Occipital lobe (tissue), 2 donors: Measurements from ENCODE around the gene ENKUR. TPM values are rescaled to one million over a fixed set of nuclear protein-coding genes. Genes with fewer than 3 reads are reported as not detected.
"Not testable (repeated sequence)": the region's sequence is repeated elsewhere in the genome, so short reads cannot be mapped to it uniquely, and the experiment has no call there.

Experiments
- DNase-seq: peaks from one replicate; lab custom pipeline; 2025; lab: John Stamatoyannopoulos, UW
- total RNA-seq: library from RNA; depleted of rRNA; stranded (reverse); fragments of >200 nt; gene quantifications from one replicate; pipeline ENCODE4 v1.2.3, GENCODE V29; 2014

Gene ENKUR
- total RNA-seq, 1 donor from 2014 or later, result 5.0 TPM

DNA sequence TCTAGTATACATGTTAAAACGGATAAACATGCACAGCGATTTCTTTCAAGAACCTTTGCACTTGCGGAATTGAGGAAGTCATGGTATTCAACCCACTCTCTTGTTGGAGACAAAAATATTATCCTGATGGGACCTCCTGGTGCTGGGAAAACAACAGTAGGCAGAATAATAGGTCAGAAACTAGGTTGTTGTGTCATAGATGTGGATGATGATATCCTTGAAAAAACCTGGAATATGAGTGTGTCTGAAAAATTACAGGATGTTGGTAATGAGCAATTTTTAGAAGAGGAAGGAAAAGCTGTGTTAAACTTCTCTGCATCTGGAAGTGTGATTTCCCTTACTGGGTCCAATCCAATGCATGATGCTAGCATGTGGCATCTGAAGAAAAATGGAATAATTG lies 7.3 kb upstream of the ENKUR start:
- no peak for DNase-seq

DNA sequence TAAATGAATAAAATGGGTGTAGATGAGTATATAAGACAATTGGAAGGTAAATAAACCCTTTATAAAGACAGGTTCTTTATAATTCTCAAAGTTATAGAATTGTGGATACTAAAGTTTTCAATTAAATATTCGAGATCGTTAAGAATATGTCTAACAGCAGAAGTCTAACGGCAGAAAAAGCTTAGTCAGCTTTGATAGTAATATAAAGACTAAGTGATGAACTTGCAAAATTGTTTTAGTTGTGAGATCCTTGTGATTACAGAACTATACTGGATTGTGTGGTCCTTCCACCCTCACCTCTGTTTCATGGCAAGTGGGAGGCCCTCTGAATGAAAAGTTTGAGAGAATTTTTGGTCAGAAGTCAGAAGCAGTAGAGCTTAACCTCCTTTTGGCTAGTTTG lies 2.7 kb upstream of the ENKUR start:
- DNase-seq, result no peak

DNA sequence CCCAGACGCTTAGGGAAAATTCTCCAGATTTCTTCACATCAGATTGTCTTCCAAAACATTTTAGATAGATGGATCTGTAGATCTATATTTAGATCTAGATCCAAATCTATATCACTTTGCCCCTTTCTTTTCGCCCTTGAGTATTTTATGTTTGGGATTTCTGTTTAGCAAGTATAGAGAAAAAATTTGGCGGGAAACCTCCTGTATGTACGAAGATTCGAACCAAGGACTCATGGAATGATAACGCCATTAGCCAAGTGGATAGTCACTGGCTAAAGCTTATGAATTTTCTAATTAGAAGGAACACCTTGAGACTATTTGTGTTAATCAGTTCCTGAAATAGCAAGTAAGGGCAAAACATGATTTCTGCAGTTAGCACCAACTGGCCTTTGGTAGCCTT lies 1.7 kb upstream of the ENKUR start:
- no peak for DNase-seq

DNA sequence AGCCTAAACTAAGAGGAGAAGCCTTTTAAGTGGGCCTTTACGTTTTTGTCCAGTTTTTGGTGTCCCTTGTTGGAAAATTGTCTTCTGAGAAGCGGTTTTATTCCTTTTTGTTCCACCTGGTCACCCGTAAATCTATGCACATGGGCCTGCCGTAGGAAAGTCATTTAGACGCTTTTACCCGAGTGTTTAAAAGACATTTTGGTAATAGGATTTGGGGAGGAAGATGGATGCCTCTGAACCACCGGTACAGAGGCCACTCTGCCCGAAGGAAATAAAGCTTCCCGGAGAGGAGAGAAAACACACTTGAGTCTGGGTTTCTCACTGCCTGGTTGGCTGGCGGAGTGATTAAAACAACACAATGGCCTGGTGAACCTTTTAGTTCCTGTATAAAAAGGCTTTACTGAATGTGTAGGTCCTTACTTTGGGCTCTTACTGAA lies 1.2 kb upstream of the ENKUR start:
- DNase-seq, result no peak

DNA sequence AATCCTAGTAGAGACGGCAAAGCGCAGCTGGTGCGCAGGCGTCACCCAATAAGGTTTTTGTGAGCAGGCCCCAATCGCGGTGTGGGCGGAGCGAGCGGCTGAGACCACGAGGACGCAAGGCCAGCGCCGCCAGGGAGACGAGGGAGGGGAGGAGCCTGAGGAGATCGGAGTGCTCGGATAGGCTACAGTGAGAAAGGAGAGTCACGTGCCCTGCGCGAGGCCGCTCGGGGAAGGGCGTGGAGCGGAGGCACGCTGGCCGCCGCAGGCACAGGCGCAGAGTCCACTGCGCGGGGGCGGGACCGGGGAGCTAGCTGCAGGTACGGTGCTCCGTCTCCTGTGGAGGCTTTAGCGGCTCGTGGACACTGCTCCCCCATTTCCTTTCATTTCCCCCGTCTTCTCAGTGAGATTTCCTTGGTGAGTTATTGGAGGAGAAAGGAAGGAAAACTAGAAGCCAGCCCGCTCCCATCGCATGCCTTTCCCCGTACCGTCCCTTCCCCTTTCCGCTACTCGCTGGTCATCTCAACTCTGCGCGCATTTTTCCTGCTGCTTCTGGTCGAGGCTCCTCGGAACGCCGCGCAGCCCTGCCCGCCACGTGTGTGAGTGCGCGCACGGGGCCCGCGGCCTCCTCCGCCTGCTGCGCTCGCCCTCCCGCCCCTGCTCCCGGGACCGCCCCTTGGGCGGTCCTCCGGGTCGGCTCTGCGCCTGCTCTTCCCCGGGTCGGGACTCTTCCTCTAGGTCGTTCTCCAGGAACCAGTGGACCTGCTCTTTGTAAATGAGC lies 607 bp upstream of the ENKUR start, which contains the start of gene THNSL1:
THNSL1 (plus strand) TSS at position 237 of the 778 bp plus-strand sequence. CDS start 6,612 bp downstream, outside the sequence.
- peak; percentile 99 for DNase-seq

DNA sequence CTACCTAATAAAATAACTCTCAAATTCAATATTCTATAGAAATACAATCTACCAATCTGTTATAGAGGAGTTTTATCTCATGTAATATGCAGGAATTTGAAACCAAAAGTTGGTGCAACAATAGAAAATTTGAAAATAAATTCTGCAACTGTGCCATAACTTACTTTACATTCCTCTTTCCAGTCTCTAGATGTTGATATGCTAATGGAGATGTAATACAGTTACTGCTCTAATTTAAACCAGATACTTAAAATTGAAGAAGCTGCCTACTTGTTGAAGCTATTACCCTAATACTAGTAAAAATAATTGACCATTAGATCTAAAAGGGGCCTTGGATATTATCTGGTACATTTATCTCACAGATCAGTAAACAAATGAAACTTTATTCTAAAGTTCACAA lies 1.4 kb downstream of the ENKUR start:
- no peak for DNase-seq

DNA sequence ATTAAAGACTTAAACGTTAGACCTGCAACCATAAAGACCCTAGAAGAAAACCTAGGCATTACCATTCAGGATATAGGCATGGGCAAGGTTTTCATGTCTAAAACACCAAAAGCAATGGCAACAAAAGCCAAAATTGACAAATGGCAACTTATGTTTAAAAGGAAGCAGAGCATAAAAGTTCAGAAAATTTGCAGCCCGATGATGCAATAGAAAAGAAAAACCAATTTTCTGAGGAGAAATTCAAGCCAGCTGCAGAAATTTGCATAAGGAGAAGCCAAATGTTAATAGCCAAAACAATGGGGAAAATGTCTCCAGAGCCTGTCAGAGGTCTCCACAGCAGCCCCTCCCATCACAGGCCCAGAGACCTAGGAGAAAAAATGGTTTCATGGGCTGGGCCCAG lies 4.4 kb downstream of the ENKUR start:
- DNase-seq, result not testable (repeated sequence)

DNA sequence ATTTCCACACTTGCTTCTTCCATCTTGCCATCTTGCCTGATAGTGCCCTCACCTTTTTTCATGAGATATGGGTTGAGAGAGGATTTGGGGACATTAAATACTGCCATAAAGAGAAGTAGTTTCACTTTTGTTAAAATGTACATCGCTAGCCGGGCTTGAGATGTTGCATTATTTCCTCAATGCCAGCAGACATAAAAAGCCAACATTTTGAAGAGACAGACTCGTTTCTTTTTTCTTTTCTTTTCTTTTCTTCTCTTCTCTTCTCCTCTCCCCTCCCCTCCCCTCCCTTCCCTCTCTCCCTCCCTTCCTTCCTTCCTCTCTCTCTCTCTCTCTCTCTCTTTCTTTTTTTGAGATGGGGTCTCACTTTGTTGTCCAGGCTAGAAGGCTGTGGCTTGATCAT lies 17.9 kb downstream of the ENKUR start:
- no peak for DNase-seq

DNA sequence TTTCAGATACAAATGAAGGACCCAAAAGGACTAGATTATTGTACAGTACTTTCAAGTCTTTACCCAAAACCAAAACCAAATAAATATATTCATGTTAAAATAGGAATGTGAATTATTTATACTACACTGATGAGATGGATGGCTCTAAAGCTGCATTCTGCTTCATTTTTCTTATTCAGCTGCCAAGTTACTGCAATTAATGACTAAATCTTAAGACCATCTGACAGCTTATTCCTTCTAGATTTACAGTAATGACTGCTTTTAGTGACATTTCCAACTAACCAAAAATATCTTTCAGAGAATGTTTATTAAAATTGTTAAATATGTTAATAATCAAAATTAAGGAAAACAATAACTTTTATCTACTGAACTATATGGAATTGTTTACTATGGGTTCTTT lies 20.9 kb downstream of the ENKUR start:
- DNase-seq, result no peak

DNA sequence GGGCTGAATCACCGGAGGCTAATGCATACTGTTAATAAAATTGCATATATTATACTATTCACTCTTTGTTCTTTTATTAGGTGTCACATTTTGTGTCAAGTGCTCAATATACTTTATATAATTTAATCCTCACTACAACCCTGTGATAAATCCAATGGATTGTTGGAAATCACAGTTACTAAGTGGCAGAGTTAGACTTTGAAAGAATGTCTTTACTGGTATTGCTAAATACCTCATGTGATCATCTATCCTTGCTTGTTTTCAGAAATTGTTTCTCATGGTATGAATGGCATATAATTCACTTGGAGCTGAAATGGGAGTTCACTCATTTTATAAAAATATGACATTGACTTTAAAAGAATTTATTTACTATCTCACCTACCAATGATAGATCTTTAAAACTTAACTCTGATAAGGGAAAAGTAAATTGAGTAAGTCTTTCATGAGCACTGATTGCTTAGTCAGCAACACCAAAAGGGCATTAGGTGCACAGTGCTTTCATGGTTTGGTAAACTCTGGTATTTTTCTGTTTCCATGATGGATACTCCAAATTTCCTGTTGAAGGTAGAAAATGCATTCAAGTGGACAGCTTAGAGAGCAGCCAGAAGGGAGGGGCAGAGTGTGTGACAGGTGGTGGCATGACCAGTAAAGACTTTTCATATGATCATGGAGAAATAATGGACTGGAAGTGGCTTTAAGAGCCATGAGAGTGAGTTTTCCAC lies 22.6 kb downstream of the ENKUR start:
- no peak for DNase-seq

DNA sequence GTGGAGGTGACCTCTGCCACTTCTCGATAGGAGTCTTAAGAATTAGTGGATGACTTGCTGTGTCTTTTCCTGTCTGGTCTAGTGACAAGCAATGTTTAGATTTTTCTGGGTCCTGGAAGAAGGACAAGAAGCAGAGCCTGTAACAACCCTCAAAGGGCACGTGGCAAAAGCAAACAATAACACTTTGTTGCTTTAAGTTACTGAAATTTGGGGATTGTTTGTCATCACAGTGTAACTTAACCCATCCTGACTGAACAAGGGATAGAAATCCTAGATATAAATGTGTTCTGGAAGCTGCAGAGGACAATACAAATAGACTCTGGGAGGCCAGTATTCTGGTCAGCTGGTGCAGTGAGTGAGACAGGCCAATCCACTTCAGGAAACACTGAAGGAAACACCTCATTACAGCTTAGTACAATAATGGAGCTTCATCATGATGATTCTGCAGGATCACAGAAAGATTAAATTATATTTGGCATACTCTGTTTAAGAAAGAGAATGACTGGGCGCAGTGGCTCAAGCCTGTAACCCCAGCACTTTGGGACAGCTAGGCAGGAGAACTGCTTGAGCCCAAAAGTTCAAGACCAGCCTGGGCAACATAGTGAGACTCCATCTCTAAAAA lies 23.3 kb downstream of the ENKUR start:
- DNase-seq, result no peak

DNA sequence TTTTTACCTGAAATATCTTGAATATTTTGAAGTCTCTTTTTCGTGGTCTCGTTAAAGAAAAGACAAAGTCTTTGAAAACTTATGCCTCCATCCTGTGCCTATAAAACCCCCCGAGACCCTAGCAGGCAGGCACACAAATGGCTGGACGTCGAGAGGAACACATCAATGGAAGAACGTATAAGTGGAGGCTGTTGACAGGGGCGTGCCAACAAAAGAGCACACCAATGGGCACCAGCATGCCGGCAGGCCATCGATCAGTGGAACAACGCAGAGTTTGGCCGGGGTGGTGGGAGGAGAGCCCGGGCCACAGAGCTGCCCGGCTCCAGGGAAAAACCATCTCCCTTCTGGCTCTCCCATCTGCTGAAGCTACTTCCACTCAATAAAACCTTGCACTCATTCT lies 24.7 kb downstream of the ENKUR start:
- no peak for DNase-seq

DNA sequence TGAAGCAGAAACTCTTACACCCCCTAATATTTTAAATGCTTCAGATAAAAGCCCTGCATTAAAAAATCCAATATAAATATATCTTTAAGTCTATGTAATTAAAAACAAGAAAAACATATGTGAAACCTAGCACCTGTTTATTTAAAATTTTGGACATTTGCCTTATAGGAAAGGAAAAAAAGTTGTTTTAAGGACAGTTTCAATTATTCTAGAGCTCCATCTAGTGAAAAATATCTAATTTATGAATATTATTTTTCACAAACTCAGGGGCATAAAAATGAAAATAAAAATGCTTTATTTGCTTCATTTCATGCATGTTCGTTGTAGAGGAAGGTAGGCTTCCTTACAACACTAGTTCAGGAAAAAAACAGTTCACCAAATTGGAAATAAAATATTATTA lies 26.1 kb downstream of the ENKUR start:
- DNase-seq, result no peak

DNA sequence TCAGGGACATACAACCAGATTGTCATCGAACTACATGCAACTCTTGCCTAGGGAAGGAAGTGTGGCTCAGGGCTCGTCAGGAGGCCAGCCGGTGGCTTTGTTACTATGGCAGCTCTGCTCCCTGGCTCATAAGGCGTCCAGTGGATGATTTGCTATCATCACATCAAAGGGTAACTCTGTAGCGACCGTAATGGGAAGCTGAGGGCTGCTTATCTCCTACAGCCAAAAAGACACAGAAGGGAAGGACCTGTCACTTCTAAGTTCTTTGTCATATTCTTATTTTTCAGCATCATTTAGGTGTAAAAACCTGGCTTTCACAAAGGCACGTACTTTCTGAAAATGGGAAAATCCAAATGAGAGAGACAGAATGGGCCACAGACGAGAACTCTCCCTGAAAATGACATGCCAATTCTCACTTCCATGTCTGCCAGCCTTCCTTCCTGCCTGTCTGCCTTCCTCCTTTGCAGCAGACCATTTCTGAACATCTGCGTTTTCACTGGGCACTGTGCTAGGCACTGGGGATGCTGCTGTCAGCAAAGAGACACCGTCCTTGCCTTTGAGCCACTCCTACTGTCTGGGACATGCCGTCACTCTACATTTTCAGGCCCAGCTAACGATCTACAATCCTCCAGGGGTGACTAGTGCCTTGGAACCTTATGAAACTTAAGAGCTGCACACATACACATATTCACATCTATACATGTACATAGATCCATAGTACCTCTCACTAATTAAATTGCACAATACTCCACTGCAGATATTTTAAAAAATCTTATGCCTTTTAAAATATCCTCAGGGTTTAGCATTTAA lies 26.9 kb downstream of the ENKUR start:
- DNase-seq, result no peak

DNA sequence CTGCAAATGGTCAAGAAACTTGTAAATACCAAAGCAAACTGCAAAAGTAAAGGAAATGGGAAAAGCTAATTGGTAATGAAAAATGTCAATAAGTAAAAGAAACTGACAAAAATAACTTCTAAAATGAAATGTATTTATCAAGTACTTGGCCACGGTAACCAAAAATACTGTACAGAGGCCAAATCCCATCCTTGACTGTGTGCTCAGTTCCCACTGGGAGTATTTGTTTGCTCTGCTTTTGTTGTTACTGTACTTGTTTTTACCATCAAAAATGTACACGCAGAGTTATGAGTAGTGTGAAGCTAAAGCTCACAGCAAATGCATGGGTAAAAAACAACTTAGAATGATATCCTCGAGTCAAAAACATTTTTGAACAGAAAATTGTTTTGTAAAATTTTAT lies 31.1 kb downstream of the ENKUR start:
- no peak for DNase-seq

DNA sequence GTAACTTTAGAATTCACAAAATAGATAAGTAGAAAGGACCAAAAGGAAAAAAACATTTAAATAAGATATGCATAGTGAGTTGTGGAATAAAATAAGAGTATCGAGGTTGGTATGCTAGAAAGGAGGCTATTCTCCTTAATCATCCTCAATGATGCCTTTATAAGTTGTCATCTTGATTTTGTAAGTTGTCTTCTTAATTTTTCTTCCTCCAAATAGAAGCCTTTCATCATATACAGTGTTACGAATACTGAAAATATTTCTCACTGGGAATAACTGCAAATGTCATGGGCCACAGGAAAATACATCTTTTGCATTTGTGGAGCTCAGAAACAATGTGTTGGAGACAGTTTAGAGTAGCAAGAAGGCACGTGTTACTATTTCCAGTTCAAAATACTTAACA lies 32.0 kb downstream of the ENKUR start:
- DNase-seq, result no peak

DNA sequence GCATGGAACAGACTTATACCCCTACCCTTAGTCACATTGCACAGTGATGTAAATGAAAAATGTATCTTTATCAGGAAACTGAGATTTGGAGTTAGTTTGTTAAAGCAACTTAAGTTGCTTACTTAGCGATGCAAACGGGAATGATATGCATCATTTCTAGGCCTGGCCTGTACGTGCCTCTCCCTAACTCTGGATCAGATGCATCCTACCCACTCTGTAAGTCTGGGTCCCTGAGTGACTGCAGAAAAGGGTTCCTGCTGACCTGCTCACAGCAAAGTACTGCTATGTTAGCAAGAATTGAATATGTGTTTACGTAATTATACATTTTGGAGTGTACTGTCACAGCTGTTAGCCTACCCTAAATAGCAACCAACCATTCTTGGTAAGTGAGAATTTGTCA lies 32.8 kb downstream of the ENKUR start:
- no peak for DNase-seq

DNA sequence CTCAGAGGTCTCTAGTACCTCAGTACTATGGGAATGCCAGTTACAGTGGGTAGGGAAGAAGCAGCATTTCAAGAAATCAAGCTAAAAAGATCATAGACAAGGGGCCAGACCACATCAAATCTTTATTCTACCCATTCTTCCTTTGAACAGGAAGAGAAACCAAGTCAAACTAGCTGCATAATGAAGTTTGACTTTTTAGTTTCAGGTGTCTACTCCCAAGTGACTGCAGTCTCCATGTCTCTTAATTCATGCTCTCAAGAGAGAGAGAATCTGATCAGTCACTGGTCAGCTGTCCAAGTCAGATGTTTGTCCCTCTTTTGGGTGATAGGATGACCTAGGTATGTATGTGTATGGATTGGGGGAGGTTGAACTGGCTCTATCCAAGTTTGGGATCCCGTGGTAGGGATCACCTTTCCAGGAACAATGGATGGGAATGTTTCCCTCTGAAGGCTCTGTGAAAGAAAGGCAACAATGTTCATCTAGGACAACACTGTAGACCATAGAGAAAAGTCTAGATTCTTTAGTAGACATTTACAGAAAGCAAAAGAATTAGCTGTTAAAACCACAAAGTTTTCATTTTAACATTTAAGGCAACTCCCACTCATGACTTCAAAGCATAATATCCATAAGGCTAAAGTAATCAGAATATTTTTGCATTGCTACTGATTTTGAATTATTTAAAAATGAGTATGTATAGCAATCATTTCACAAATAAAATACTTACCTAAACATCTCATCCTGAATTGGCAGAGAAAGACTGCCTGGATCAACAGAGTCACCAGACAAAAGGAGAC lies 33.4 kb downstream of the ENKUR start:
- DNase-seq, result no peak

DNA sequence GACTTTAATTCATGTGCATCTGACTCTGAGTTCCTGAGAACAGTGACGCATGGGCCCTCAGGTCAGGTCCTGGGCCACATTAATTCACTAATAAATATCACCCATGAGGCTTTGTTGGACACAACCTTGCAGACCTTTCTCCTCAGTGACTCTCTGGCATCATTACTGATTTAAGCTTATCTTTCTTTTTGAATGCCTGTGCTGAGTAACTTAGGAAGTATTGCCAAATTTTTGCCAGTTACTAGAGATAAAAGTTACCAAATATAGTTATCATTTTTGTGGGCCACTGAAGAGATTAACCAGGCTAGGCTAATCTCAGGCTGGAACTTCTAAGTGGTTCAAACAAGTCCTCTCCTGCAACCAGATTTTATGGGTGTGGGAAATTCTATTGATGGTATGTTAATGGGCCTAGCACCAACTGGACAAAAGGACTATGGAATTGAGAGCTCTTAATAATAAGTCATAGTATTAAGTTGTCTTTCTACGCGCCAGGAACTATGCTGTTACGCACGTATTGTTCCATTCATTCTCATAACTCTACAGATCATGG lies 34.7 kb downstream of the ENKUR start:
- no peak for DNase-seq

DNA sequence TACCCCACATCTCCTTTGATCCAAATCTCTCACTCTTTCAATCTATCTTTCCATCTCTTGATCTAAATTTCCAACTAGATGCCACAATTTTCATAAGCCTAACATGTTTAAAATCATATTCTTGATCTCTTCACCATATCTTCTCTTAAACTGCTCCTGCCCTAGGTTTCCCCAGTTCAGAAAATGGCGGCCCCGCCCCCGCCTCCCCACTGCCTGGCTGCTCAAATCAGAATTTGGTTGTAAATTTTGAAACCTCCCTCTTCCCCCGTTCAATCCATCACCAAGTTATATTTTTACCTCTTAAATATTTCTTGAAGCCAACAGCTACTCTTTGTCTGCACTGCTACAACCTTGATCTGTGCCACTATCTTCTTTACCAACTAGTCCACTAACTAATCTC lies 36.3 kb downstream of the ENKUR start:
- no peak for DNase-seq

DNA sequence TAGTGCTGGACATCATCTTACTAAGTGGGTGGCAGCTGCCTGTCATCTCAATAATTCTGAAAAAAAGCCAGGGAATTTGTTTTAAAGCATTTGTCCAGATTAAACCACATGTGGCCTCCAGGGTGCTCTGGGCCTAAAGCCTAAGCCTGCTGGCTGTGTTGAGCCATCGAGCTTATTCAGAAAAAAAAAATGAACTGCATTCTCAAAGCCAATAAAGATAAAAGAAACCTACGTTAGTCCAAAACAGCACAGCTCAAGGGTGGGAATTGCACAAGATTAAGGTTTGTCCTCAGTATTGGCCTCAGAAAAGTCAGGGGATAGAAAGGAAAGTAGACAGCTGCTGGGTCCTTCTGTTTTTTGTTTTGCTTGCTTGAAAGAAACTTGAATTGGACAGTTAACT lies 41.0 kb downstream of the ENKUR start:
- DNase-seq, result no peak
